Choroid plexus epithelial cell (primary cell): ENCODE results near the gene ADGB.
A peak's percentile ranks its signal among the peaks of the same experiment; 100 is the strongest.
"Not testable (repeated sequence)": the region's sequence is repeated elsewhere in the genome, so short reads cannot be mapped to it uniquely, and the experiment has no call there.

Source experiments
- DNase-seq: peaks from one replicate; pipeline ENCODE4 v3.0.0-alpha.2; 2010; ENCODE audit warnings: low read depth
- H3K4me3 ChIP-seq: 2 replicates; pipeline ENCODE4 v1.5.1; 2011; ENCODE audit warnings: low read depth, mild to moderate bottlenecking, control low read depth, low read length, moderate library complexity
- CTCF ChIP-seq: conservative IDR thresholded peaks from 2 replicates; pipeline ENCODE4 v1.5.1; 2011; ENCODE audit warnings: low read depth, mild to moderate bottlenecking, control low read depth, inconsistent platforms, low read length, moderate library complexity

Gene ADGB

GRCh38 chr6:146770965-146771735 is 172.4 kb downstream of the ADGB start:
- H3K4me3 ChIP-seq, result no peak overlapping the region
- DNase-seq, result no peak
- TF ChIP-seq CTCF, result no peak

GRCh38 chr6:146775220-146775619 is 176.4 kb downstream of the ADGB start:
- DNase-seq, result peak; percentile 50
- H3K4me3 ChIP-seq, result no peak overlapping the region
- no peak for TF ChIP-seq CTCF

- H3K4me3 ChIP-seq, result no peak overlapping the region
- no peak for DNase-seq
- TF ChIP-seq CTCF, result no peak
These were observed 183.1 kb downstream of the ADGB start for GRCh38 chr6:146781836-146782235.

- no peak overlapping the region for H3K4me3 ChIP-seq
- peak; percentile 67 for TF ChIP-seq CTCF
- DNase-seq, result peak; percentile 63
These were observed 186.3 kb downstream of the ADGB start for GRCh38 chr6:146785001-146785585.

GRCh38 chr6:146787876-146788508 is 189.2 kb downstream of the ADGB start:
- TF ChIP-seq CTCF, result no peak
- DNase-seq, result no peak
- H3K4me3 ChIP-seq, result no peak overlapping the region

- DNase-seq, result no peak
- no peak for TF ChIP-seq CTCF
- H3K4me3 ChIP-seq, result no peak overlapping the region
These were observed 191.9 kb downstream of the ADGB start for GRCh38 chr6:146790561-146791091.

GRCh38 chr6:146791930-146792329 is 193.2 kb downstream of the ADGB start:
- TF ChIP-seq CTCF, result no peak
- no peak for DNase-seq
- H3K4me3 ChIP-seq, result no peak overlapping the region

GRCh38 chr6:146793218-146793617 is 194.4 kb downstream of the ADGB start:
- H3K4me3 ChIP-seq, result not testable (repeated sequence)

More at GRCh38 chr6:146793218-146793617, 194.4 kb downstream of the ADGB start:
- DNase-seq, result not testable (repeated sequence)
